Cerebellar cortex (tissue), 1 donor: ENCODE data around the gene PMM1.
"Not testable (repeated sequence)": the region's sequence is repeated elsewhere in the genome, so short reads cannot be mapped to it uniquely, and the experiment has no call there.

Experiments
- DNase-seq: peaks from one replicate; pipeline ENCODE4 v3.0.0-alpha.2; 2015; ENCODE audit warnings: low spot score

The PMM1 gene

GRCh38 chr22:41563051-41563711 lies 26.5 kb downstream of the PMM1 start:
- no peak for DNase-seq

GRCh38 chr22:41562461-41562860 lies 27.2 kb downstream of the PMM1 start:
- no peak for DNase-seq

GRCh38 chr22:41561788-41562187 lies 27.9 kb downstream of the PMM1 start:
- DNase-seq = no peak

- peak; percentile 61 for DNase-seq
Measured at GRCh38 chr22:41561335-41561734, 28.3 kb downstream of the PMM1 start.

- no peak for DNase-seq
Measured at GRCh38 chr22:41560095-41560471, 29.6 kb downstream of the PMM1 start.

- DNase-seq = not testable (repeated sequence)
Measured at GRCh38 chr22:41558241-41558630, 31.4 kb downstream of the PMM1 start.

- DNase-seq = peak; percentile 55
Measured at GRCh38 chr22:41557401-41558240, 32.0 kb downstream of the PMM1 start.

- DNase-seq = no peak
Measured at GRCh38 chr22:41556561-41556960, 33.1 kb downstream of the PMM1 start.

- DNase-seq = no peak
Measured at GRCh38 chr22:41555325-41555982, 34.2 kb downstream of the PMM1 start.

- peak; percentile 88 for DNase-seq
Measured at GRCh38 chr22:41551877-41552582, 37.6 kb downstream of the PMM1 start.

GRCh38 chr22:41550952-41551491 lies 38.6 kb downstream of the PMM1 start:
- no peak for DNase-seq

- no peak for DNase-seq
Measured at GRCh38 chr22:41548830-41549211, 40.8 kb downstream of the PMM1 start.

GRCh38 chr22:41544671-41545476 lies 44.8 kb downstream of the PMM1 start:
- no peak for DNase-seq

GRCh38 chr22:41543854-41544670 lies 45.6 kb downstream of the PMM1 start, which contains the start of gene POLR3H:
Gene POLR3H (minus strand): TSS chr22:41544470. CDS start chr22:41544101, 369 bp downstream.
- peak; percentile 99 for DNase-seq

GRCh38 chr22:41542224-41542623 lies 47.4 kb downstream of the PMM1 start:
- no peak for DNase-seq

- DNase-seq = no peak
Measured at GRCh38 chr22:41541484-41541883, 48.2 kb downstream of the PMM1 start.

- no peak for DNase-seq
Measured at GRCh38 chr22:41540365-41540764, 49.3 kb downstream of the PMM1 start.

GRCh38 chr22:41540006-41540315 lies 49.7 kb downstream of the PMM1 start:
- no peak for DNase-seq

GRCh38 chr22:41539146-41540005 lies 50.3 kb downstream of the PMM1 start:
- DNase-seq = no peak
